DMS79 treated with DMSO at 0.1 percent for 48 hours (cell line): ENCODE results near the gene GCNT1.
A peak's percentile ranks its signal among the peaks of the same experiment; 100 is the strongest.
"Not testable (repeated sequence)": the region's sequence is repeated elsewhere in the genome, so short reads cannot be mapped to it uniquely, and the experiment has no call there.

Source experiments
- DNase-seq: peaks from one replicate; lab custom pipeline; 2025; lab: John Stamatoyannopoulos, UW

The GCNT1 gene

GRCh38 chr9:76458903-76459693 lies at the start of gene GCNT1:
Gene GCNT1, plus strand, starts transcription at chr9:76459182. Its CDS starts 43,200 bp downstream, at chr9:76502382.
- DNase-seq, result peak; percentile 22

DNA sequence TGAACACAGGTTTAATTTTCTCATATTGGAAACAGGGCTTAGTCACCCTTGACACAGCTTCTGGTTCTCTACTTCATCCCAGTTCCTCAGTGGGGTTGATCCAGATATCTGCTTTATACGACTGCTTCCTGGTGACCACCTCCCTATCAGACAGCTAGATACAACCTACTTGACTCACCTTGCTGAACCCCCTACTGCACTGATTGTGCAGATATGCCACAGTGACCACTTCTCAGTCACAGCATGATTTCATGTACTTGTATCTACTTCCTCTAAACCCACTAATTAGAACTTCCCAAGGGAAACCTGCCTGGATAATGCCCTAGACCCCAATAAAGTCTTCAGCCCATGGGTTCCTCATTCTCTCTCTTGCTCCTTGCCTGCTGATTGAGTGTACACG lies 46.3 kb upstream of the GCNT1 start:
- DNase-seq, result no peak

DNA sequence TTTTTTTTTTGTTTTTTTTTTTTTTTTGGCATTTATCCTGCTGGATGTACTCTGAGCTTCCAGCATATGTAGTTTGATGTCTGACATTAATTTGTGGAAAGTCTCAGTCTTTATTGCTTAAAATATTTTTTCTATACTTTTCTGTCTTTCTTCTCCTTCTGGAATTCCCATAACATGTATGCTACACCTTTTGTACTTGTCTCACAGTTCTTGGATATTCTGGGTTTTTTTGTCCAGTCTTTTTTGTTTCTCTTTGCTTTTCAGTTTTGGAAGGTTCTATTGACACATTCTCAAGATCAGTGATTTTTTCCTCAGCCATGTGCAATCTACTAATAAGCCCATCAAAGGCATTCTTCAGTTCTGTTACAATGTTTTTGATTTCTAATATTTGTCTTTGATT lies 45.3 kb upstream of the GCNT1 start:
- no peak for DNase-seq

DNA sequence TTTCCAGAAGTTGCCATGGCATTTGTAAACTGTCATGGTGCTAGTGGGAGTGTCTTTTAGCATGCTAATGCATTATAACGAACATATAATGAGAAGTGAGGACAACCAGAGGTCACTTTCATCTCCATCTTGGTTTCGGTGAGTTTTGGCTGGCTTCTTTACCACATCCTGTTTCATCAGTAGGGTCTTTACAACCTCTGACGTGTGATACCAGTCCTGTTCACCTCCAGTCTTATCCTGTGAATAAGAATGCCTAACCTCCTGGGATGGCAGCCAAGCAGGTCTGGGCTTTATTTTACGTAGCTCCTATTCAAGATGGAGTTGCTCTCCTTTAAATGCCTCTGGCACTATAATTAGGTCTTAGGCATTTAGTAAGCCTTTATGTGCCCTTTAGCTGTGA lies 44.3 kb upstream of the GCNT1 start:
- DNase-seq, result no peak

GRCh38 chr9:76415154-76415553 lies 43.8 kb upstream of the GCNT1 start:
- no peak for DNase-seq

GRCh38 chr9:76415731-76416130 lies 43.3 kb upstream of the GCNT1 start:
- no peak for DNase-seq

- DNase-seq, result no peak
These were observed 41.6 kb upstream of the GCNT1 start for GRCh38 chr9:76417394-76417793.

GRCh38 chr9:76419782-76420380 lies 39.1 kb upstream of the GCNT1 start:
- no peak for DNase-seq

GRCh38 chr9:76423216-76424177 lies 35.5 kb upstream of the GCNT1 start:
- no peak for DNase-seq

DNA sequence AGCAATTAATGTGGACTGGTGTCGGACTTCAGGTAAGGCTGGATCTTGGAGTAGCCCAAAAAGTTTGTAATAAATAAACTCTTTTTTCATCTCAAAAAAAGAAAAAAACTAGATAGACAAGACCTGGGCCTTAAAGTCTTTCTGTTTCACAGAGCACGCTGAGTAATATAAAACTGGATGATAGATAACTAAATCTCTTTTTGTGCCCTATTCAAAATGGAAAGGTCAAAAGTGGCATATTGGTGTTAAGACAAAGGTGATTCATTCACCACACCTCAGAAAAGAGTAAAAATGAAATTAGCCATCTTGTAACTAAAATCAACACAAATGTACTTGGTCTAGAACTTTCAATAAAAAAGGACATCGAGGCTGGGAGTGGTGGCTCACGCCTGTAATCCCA lies 34.5 kb upstream of the GCNT1 start:
- DNase-seq, result no peak

GRCh38 chr9:76425677-76426453 lies 33.1 kb upstream of the GCNT1 start:
- DNase-seq, result no peak

GRCh38 chr9:76426807-76427419 lies 32.1 kb upstream of the GCNT1 start:
- DNase-seq, result no peak

- DNase-seq, result no peak
These were observed 27.4 kb upstream of the GCNT1 start for GRCh38 chr9:76431601-76432000.

DNA sequence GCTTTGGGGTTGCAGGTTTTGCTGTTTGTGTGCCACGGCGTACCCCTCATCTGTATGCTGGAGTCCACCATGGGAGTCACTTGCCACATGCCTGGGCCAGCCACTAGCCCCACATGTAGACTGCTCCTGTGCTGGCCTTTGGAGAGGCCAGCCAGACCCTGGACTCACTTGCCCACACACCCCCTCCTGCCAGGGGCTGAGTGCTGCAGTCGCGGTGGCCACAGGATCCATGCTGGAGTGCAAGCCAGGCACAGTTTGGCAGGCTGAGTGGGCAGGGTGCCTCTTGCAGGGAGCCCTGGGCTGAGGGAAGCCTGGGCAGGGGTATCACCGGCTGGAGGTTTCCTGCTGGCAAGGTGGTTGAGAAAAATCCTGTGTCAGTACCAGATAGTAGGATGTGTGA lies 25.6 kb upstream of the GCNT1 start:
- DNase-seq, result no peak

GRCh38 chr9:76433836-76434235 lies 25.1 kb upstream of the GCNT1 start:
- no peak for DNase-seq

GRCh38 chr9:76434897-76435296 lies 24.1 kb upstream of the GCNT1 start:
- DNase-seq, result not testable (repeated sequence)

GRCh38 chr9:76437017-76437699 lies 21.8 kb upstream of the GCNT1 start:
- DNase-seq, result not testable (repeated sequence)

GRCh38 chr9:76438841-76439588 lies 20.0 kb upstream of the GCNT1 start:
- no peak for DNase-seq

- no peak for DNase-seq
These were observed 17.2 kb upstream of the GCNT1 start for GRCh38 chr9:76441551-76442322.
